ENCODE results near the gene CRTAC1. TPM values are rescaled to one million over a fixed set of nuclear protein-coding genes. Genes with fewer than 3 reads are reported as not detected.

CRTAC1 gene
- total and polyA plus RNA-seq, 4 donors = 2.9 to 53.1 (median 13.5) TPM

DNA sequence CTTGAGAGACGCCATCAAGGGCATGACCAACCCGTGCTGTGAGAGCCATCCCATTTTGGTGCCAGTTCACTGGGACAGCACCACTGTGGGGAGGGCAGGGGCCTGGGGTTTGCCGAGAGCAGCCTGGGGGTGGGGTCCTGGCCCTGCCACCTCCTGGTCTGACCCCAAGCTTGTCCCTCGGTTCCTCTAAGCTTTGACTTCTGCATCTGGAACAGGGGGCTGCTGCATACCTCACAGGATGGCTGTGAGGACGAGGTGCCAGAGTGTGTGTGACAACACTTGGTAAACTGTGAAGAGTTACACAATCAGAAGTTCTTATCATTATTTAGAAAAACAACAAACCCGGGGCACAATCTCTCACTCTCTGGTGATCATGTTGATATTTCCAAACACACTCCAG lies 89.9 kb downstream of the CRTAC1 start:
- H3K27ac ChIP-seq (ENCODE audit: low read depth in 1 of 2, low read length in 2 of 2) = no peak overlapping the region
- DNase-seq (no peak), ATAC-seq (ENCODE audit: low FRiP score) (no peak)
- intact Hi-C loops (cut with DNase I) = no loop called here
- no peaks in the 10 kb centered on the region for H3K27me3 ChIP-seq (ENCODE audit: control insufficient read depth in 1 of 2, insufficient read depth in 2 of 2, low read length in 1 of 2)
- 41 to 50% methylated on average over 6 of the region's 6 CpGs for WGBS, 2 donors
- peaks cover 4% of the 10 kb centered on the region for H3K9me3 ChIP-seq (ENCODE audit: control insufficient read depth, low read length)
- H3K4me3 ChIP-seq (ENCODE audit: low read length in 2 of 2) = no peak overlapping the region
- no peaks in the 10 kb centered on the region for H3K36me3 ChIP-seq (ENCODE audit: control insufficient read depth in 1 of 2, insufficient read depth in 2 of 2, low read length in 1 of 2)
- no peaks in the 10 kb centered on the region for H3K4me1 ChIP-seq (ENCODE audit: control insufficient read depth in 1 of 2, insufficient read depth in 2 of 2, low read length in 2 of 2)

- Histone ChIP-seq H3K4me1 (ENCODE audit: control insufficient read depth in 1 of 2, insufficient read depth in 2 of 2, low read length in 2 of 2) (no peaks in the 10 kb centered on the region), H3K27ac (ENCODE audit: low read depth in 1 of 2, low read length in 2 of 2) (no peak overlapping the region), H3K9me3 (ENCODE audit: control insufficient read depth, low read length) (peaks cover 1% of the 10 kb centered on the region), H3K27me3 (ENCODE audit: control insufficient read depth in 1 of 2, insufficient read depth in 2 of 2, low read length in 1 of 2) (no peaks in the 10 kb centered on the region), H3K36me3 (ENCODE audit: control insufficient read depth in 1 of 2, insufficient read depth in 2 of 2, low read length in 1 of 2) (no peaks in the 10 kb centered on the region), H3K4me3 (ENCODE audit: low read length in 2 of 2) (no peak overlapping the region)
- no peak for DNase-seq
- intact Hi-C loops (cut with DNase I) = no loop called here
- WGBS, 2 donors = 29 to 45% methylated on average over 5 of the region's 5 CpGs
- no peak for ATAC-seq (ENCODE audit: low FRiP score)
Measured at GRCh38 chr10:97939446-97939990, 90.9 kb downstream of the CRTAC1 start.

- Histone ChIP-seq H3K27me3 (ENCODE audit: control insufficient read depth in 1 of 2, insufficient read depth in 2 of 2, low read length in 1 of 2) (no peaks in the 10 kb centered on the region), H3K4me3 (ENCODE audit: low read length in 2 of 2) (no peak overlapping the region), H3K4me1 (ENCODE audit: control insufficient read depth in 1 of 2, insufficient read depth in 2 of 2, low read length in 2 of 2) (no peaks in the 10 kb centered on the region), H3K27ac (ENCODE audit: low read depth in 1 of 2, low read length in 2 of 2) (no peak overlapping the region), H3K9me3 (ENCODE audit: control insufficient read depth, low read length) (no peaks in the 10 kb centered on the region), H3K36me3 (ENCODE audit: control insufficient read depth in 1 of 2, insufficient read depth in 2 of 2, low read length in 1 of 2) (no peaks in the 10 kb centered on the region)
- ATAC-seq (ENCODE audit: low FRiP score) (no peak), DNase-seq (no peak)
- 67 to 69% methylated on average over 8 of the region's 8 CpGs for WGBS, 2 donors
- intact Hi-C loops (cut with DNase I) = no loop called here
Measured at GRCh38 chr10:97937928-97938327, 92.5 kb downstream of the CRTAC1 start.

- no peak overlapping the region for H3K4me3 ChIP-seq (ENCODE audit: low read length in 2 of 2)
- H3K36me3 ChIP-seq (ENCODE audit: control insufficient read depth in 1 of 2, insufficient read depth in 2 of 2, low read length in 1 of 2) = no peaks in the 10 kb centered on the region
- 68 to 77% methylated on average over 5 of the region's 5 CpGs for WGBS, 2 donors
- H3K27me3 ChIP-seq (ENCODE audit: control insufficient read depth in 1 of 2, insufficient read depth in 2 of 2, low read length in 1 of 2) = no peaks in the 10 kb centered on the region
- intact Hi-C loops (cut with DNase I) = no loop called here
- no peak for DNase-seq
- H3K4me1 ChIP-seq (ENCODE audit: control insufficient read depth in 1 of 2, insufficient read depth in 2 of 2, low read length in 2 of 2) = no peaks in the 10 kb centered on the region
- H3K9me3 ChIP-seq (ENCODE audit: control insufficient read depth, low read length) = no peaks in the 10 kb centered on the region
- no peak overlapping the region for H3K27ac ChIP-seq (ENCODE audit: low read depth in 1 of 2, low read length in 2 of 2)
- no peak for ATAC-seq (ENCODE audit: low FRiP score)
Measured at GRCh38 chr10:97937054-97937453, 93.4 kb downstream of the CRTAC1 start.

- ATAC-seq (ENCODE audit: low FRiP score) (no peak), DNase-seq (no peak)
- H3K9me3 ChIP-seq (ENCODE audit: control insufficient read depth, low read length) = no peaks in the 10 kb centered on the region
- 89 to 93% methylated on average over 23 of the region's 23 CpGs for WGBS, 2 donors
- no peaks in the 10 kb centered on the region for H3K36me3 ChIP-seq (ENCODE audit: control insufficient read depth in 1 of 2, insufficient read depth in 2 of 2, low read length in 1 of 2)
- intact Hi-C loops (cut with DNase I) = no loop called here
- H3K27me3 ChIP-seq (ENCODE audit: control insufficient read depth in 1 of 2, insufficient read depth in 2 of 2, low read length in 1 of 2) = no peaks in the 10 kb centered on the region
- no peak overlapping the region for H3K27ac ChIP-seq (ENCODE audit: low read depth in 1 of 2, low read length in 2 of 2)
- no peak overlapping the region for H3K4me3 ChIP-seq (ENCODE audit: low read length in 2 of 2)
- no peaks in the 10 kb centered on the region for H3K4me1 ChIP-seq (ENCODE audit: control insufficient read depth in 1 of 2, insufficient read depth in 2 of 2, low read length in 2 of 2)
Measured at GRCh38 chr10:97936126-97936525, 94.3 kb downstream of the CRTAC1 start.

DNA sequence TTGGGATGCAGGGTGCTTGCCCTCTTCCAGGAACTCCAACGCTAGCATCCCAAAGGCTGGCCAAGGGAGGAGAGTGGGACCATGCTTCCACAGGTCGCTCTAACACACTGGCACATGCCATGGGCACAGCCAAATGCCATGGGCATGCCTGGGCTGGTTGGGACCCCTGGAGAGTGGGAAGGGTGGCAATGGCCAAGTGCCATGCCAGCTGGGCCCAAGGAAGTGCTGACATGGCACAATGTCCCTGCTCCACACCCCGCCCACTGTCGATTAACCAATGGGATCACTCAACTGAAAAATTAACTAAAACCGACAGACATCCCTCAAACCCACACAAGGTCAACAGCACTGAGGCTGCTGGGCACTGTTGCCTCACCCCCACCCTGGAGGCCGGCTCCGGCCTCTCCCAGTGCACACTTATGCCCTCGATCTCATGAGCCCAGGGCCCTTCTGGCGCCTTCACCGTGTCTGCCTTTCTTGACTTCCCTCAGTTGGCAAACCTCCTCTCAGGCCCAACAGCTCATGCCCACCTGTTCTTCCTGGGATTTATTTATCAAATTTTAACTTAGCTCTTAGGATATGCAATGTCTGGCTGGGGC lies 97.4 kb downstream of the CRTAC1 start:
- H3K4me1 ChIP-seq (ENCODE audit: control insufficient read depth in 1 of 2, insufficient read depth in 2 of 2, low read length in 2 of 2) = no peaks in the 10 kb centered on the region
- no peak overlapping the region for H3K27ac ChIP-seq (ENCODE audit: low read depth in 1 of 2, low read length in 2 of 2)
- no peaks in the 10 kb centered on the region for H3K36me3 ChIP-seq (ENCODE audit: control insufficient read depth in 1 of 2, insufficient read depth in 2 of 2, low read length in 1 of 2)
- H3K27me3 ChIP-seq (ENCODE audit: control insufficient read depth in 1 of 2, insufficient read depth in 2 of 2, low read length in 1 of 2) = no peaks in the 10 kb centered on the region
- no peaks in the 10 kb centered on the region for H3K9me3 ChIP-seq (ENCODE audit: control insufficient read depth, low read length)
- no peak for DNase-seq
- 93 to 94% methylated on average over 10 of the region's 10 CpGs for WGBS, 2 donors
- no peak overlapping the region for H3K4me3 ChIP-seq (ENCODE audit: low read length in 2 of 2)
- intact Hi-C loops (cut with DNase I) = no loop called here
- no peak for ATAC-seq (ENCODE audit: low FRiP score)

DNA sequence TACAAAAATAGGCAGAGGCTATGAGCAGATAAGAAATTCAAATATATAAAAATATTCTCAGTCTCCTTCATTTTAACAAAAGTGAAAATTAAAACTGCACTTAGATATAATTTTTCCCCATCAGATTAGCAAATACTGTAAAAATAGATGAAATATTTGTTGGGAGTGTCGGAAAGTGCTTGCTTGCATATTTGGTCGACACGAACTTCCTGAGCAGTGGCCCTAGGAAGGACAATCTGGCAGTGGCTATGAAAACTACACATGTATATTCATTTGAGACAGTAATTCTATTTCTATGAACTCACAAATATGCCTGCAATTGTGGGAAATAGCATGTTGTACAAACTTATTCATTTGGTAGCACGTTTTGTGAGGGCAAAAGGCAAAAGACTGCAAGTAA lies 99.4 kb downstream of the CRTAC1 start:
- H3K4me1 ChIP-seq (ENCODE audit: control insufficient read depth in 1 of 2, insufficient read depth in 2 of 2, low read length in 2 of 2) = no peaks in the 10 kb centered on the region
- no peaks in the 10 kb centered on the region for H3K27me3 ChIP-seq (ENCODE audit: control insufficient read depth in 1 of 2, insufficient read depth in 2 of 2, low read length in 1 of 2)
- H3K27ac ChIP-seq (ENCODE audit: low read depth in 1 of 2, low read length in 2 of 2) = no peak overlapping the region
- ATAC-seq (ENCODE audit: low FRiP score) (no peak), DNase-seq (no peak)
- H3K36me3 ChIP-seq (ENCODE audit: control insufficient read depth in 1 of 2, insufficient read depth in 2 of 2, low read length in 1 of 2) = no peaks in the 10 kb centered on the region
- intact Hi-C loops (cut with DNase I) = no loop called here
- no peaks in the 10 kb centered on the region for H3K9me3 ChIP-seq (ENCODE audit: control insufficient read depth, low read length)
- 19 to 20% methylated on average over 4 of the region's 4 CpGs for WGBS, 2 donors
- no peak overlapping the region for H3K4me3 ChIP-seq (ENCODE audit: low read length in 2 of 2)

DNA sequence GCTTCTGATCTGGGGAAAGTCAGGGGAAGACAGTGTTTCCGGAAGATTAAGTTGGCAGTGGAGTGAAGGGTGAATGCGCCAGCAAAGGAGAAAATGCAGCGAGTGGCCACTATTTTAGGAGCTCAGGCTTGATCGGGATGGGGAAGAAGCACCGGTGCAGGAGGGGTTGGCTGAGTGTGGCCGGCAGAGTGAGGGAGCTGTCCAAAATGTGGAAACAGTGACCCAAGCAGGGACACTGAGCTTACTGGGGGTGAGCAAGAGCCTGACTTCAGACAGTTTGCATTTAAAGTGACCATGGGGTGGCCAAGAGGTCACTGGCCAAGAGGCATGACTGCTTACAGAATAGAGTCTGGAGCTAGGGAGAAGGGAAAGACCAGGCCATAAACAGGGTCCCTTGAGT lies 101.5 kb downstream of the CRTAC1 start:
- WGBS, 2 donors = 50 to 57% methylated on average over 6 of the region's 6 CpGs
- H3K9me3 ChIP-seq (ENCODE audit: control insufficient read depth, low read length) = no peaks in the 10 kb centered on the region
- no peak overlapping the region for H3K4me3 ChIP-seq (ENCODE audit: low read length in 2 of 2)
- ATAC-seq (ENCODE audit: low FRiP score) = no peak
- DNase-seq = peak in 1 of 2 donors; percentile 23
- peaks cover 0 to 1% of the 10 kb centered on the region in 2 donors for H3K27me3 ChIP-seq (ENCODE audit: control insufficient read depth in 1 of 2, insufficient read depth in 2 of 2, low read length in 1 of 2)
- no peak overlapping the region for H3K27ac ChIP-seq (ENCODE audit: low read depth in 1 of 2, low read length in 2 of 2)
- no peaks in the 10 kb centered on the region for H3K36me3 ChIP-seq (ENCODE audit: control insufficient read depth in 1 of 2, insufficient read depth in 2 of 2, low read length in 1 of 2)
- intact Hi-C loops (cut with DNase I) = no loop called here
- H3K4me1 ChIP-seq (ENCODE audit: control insufficient read depth in 1 of 2, insufficient read depth in 2 of 2, low read length in 2 of 2) = no peaks in the 10 kb centered on the region

DNA sequence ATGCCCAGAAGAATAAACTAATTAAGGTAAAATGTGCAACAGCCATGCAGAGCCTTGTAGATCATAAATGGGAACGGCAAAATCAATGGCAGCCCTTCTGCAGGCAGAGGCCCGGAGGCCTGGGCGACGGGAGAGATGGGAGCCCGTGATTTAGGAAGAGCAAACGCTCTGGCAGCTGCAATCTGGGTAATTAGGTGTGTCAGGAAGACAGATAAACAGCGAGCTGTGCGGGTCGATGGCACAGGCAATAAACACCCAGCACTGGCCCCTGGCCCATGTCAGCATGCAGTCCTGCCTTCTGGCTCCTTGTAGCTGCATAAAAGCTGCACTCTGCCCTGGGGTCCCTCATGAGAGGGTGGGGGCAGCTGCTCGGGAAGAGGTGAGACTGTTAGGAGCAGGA lies 102.8 kb downstream of the CRTAC1 start:
- H3K27me3 ChIP-seq (ENCODE audit: control insufficient read depth in 1 of 2, insufficient read depth in 2 of 2, low read length in 1 of 2) = peaks cover 0 to 1% of the 10 kb centered on the region in 2 donors
- no peaks in the 10 kb centered on the region for H3K9me3 ChIP-seq (ENCODE audit: control insufficient read depth, low read length)
- no peaks in the 10 kb centered on the region for H3K4me1 ChIP-seq (ENCODE audit: control insufficient read depth in 1 of 2, insufficient read depth in 2 of 2, low read length in 2 of 2)
- WGBS, 2 donors = 32 to 46% methylated on average over 10 of the region's 10 CpGs
- no peak overlapping the region for H3K27ac ChIP-seq (ENCODE audit: low read depth in 1 of 2, low read length in 2 of 2)
- ATAC-seq (ENCODE audit: low FRiP score) = no peak
- H3K36me3 ChIP-seq (ENCODE audit: control insufficient read depth in 1 of 2, insufficient read depth in 2 of 2, low read length in 1 of 2) = no peaks in the 10 kb centered on the region
- intact Hi-C loops (cut with DNase I) = no loop called here
- no peak overlapping the region for H3K4me3 ChIP-seq (ENCODE audit: low read length in 2 of 2)
- DNase-seq = no peak

Measured in aorta (tissue), 5 donors.